Left kidney (tissue), 8 donors: ENCODE results near the gene TMEM72. TPM values are rescaled to one million over a fixed set of nuclear protein-coding genes. Genes with fewer than 3 reads are reported as not detected.
"Not testable (repeated sequence)": the region's sequence is repeated elsewhere in the genome, so short reads cannot be mapped to it uniquely, and the experiment has no call there.

Experiments used
- DNase-seq: peaks from one replicate; pipeline ENCODE4 v3.0.0-alpha.2; 2013
- long read RNA-seq, 8 donors: transcript quantifications; one replicate each; lab custom pipeline, GENCODE V29; 2026
- polyA plus RNA-seq: library from polyadenylated mRNA; unstranded; fragments of 120-200 nt; gene quantifications from one replicate; pipeline ENCODE4 v1.2.1, GENCODE V29; 2013; ENCODE audit not compliant: insufficient read length

The TMEM72 gene
- 68.0 TPM for polyA plus RNA-seq
- long read RNA-seq, donor 1, transcript TMEM72-201 (5 exons, 3,009 nt) = major isoform, 22 of 32 reads
- long read RNA-seq, donor 1, partial matches to known transcripts = 8 of 32 reads
- long read RNA-seq, donor 1, other reads (novel, unspliced or antisense) = 0 of 32 reads
- long read RNA-seq, donor 2, transcript TMEM72-201 (5 exons, 3,009 nt) = major isoform, 18 of 34 reads
- long read RNA-seq, donor 2, partial matches to known transcripts = 5 of 34 reads
- long read RNA-seq, donor 2, other reads (novel, unspliced or antisense) = 7 of 34 reads
- long read RNA-seq, donor 3, transcript TMEM72-201 (5 exons, 3,009 nt) = major isoform, 10 of 11 reads
- long read RNA-seq, donor 3, partial matches to known transcripts = 0 of 11 reads
- long read RNA-seq, donor 3, other reads (novel, unspliced or antisense) = 0 of 11 reads
- long read RNA-seq, donor 4 = 0 reads
- long read RNA-seq, donor 5, transcript TMEM72-201 (5 exons, 3,009 nt) = major isoform, 21 of 60 reads
- long read RNA-seq, donor 5, partial matches to known transcripts = 39 of 60 reads
- long read RNA-seq, donor 5, other reads (novel, unspliced or antisense) = 0 of 60 reads
- long read RNA-seq, donor 6, transcript TMEM72-201 (5 exons, 3,009 nt) = major isoform, 8 of 35 reads
- long read RNA-seq, donor 6, partial matches to known transcripts = 26 of 35 reads
- long read RNA-seq, donor 6, other reads (novel, unspliced or antisense) = 0 of 35 reads
- long read RNA-seq, donor 7, transcript TMEM72-202 (3 exons, 740 nt) = minor isoform, 8 of 68 reads
- long read RNA-seq, donor 7, transcript TMEM72-201 (5 exons, 3,009 nt) = major isoform, 49 of 68 reads
- long read RNA-seq, donor 7, partial matches to known transcripts = 11 of 68 reads
- long read RNA-seq, donor 7, other reads (novel, unspliced or antisense) = 0 of 68 reads
- long read RNA-seq, donor 8, transcript TMEM72-201 (5 exons, 3,009 nt) = major isoform, 8 of 19 reads
- long read RNA-seq, donor 8, partial matches to known transcripts = 7 of 19 reads
- long read RNA-seq, donor 8, other reads (novel, unspliced or antisense) = 0 of 19 reads

- peak; percentile 81 for DNase-seq
These were observed at the start of gene TMEM72 for GRCh38 chr10:44911081-44911540. TSS of gene TMEM72 (plus strand) at chr10:44911337. CDS start at chr10:44911513, 176 bp downstream.

DNA sequence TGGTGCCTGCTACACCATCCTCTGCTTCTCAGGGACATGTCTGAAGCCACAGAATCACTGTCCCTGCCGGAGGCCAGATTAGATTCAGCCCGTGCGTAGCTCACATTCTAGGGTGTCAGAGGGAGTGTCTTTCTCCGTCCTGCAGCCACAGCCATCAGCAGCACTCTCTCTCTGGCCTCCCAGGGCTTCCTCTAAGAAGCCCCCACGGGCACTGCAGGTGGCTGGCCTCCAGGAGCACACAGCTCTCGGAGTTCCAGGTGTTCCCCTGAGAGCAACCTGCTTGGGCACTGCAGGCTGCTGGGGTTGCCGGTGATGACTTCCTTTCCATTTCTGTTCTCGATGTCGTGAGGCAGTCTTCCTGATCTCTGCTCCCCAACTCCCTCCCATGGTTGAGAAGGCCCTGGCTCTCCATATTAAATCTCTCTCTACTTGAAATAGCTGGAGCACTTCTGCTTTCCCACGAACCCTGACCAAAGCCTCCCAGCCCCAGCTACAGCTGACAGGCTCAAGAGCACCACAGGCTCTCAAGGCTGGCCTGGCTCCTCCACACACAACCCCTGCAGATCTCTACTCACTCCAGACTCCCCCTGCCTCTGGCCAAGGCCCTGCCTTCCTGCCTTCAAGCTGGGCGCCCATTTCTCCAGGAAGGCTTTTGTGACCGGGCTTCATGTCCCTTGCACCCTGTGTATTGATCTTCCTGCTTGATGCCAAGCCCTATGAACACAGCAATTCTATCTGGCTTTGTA, 49.0 kb upstream of the TMEM72 start:
- no peak for DNase-seq

GRCh38 chr10:44862924-44863323, 48.2 kb upstream of the TMEM72 start:
- no peak for DNase-seq

DNA sequence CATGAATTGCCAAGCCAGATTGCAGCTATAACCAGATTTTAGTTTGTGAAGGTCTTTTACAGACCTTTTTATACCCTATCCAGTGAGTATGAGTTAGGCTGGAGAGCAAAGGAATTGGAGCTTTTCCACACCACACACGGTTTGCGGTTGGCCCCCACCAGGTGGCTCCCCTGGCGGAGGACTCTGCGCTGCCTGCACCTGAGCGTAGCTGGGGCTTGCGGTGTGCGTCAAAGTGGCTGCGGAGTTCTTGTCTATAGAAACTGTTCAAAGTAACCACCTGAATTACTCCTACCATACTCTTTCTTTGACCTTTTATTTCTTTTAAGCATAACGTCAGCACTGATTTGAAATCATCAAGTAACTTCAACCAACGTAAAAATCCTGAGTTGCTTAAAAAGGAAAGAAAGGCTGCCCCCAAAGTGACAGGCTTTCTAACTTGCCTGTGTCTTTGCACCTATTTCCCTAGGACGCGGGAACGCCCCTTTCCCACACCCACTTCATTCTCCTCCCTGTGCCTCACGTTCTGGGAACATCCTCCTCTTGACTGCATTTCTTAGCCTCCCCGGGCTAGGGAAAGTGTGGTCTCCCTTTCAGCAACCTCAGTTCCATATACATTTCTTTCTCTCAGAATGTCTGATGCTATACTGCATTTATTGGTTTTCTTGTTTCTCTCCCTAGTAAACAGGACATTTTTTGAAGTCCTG, 47.6 kb upstream of the TMEM72 start:
- no peak for DNase-seq

GRCh38 chr10:44864051-44864450, 47.1 kb upstream of the TMEM72 start:
- no peak for DNase-seq

DNA sequence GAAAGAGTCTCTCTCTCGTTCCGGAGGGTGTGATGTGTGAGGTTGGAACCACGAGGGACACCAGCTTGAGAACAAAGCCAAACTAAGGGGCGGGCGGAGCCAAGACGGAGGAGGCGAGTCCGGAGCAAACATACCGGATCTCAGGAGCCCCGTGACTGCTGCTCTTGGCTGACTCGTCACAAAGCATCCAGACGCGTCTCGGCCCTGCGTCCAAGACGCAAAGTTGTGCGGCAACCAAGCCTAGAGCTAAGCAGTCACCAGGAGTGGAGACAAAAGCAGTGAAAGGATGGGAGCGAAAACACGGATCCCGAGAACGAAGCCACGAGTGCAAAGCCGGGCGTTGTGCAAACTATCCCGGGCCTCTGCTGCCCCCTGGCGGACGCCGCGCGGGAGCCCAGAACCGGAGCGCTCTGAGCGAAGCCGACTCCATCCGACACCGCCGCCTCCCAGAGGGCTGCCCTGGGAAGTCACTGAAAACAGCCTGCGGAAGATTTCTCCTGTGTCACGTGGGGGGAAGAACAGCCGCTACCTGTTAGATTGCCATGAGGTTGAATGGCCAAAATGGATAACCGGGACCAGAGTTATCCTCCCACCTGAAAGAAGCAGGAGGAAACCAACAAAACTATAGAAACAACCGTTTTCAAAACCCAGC, 46.4 kb upstream of the TMEM72 start:
- peak; percentile 89 for DNase-seq

GRCh38 chr10:44865289-44865671, 45.9 kb upstream of the TMEM72 start:
- DNase-seq = no peak

DNA sequence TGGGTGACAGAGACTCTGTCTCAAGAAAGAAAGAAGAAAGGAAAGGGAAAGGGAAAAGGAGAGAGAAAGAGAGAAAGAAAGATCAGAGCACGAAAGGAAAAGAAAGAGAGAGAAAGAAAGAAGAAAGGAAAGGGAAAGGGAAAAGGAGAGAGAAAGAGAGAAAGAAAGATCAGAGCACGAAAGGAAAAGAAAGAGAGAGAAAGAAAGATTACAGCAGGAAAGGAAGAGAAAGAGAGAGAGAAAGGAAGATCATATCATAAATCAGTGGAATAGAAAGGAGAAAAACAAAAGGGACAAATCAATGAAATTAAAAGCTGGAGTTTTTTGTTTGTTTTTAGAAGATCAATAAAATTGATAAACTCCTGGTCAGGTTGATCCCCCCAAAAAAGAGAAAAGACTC, 44.8 kb upstream of the TMEM72 start:
- not testable (repeated sequence) for DNase-seq

GRCh38 chr10:44870031-44870430, 41.1 kb upstream of the TMEM72 start:
- no peak for DNase-seq

- DNase-seq = no peak
These were observed 38.0 kb upstream of the TMEM72 start for GRCh38 chr10:44873160-44873559.

DNA sequence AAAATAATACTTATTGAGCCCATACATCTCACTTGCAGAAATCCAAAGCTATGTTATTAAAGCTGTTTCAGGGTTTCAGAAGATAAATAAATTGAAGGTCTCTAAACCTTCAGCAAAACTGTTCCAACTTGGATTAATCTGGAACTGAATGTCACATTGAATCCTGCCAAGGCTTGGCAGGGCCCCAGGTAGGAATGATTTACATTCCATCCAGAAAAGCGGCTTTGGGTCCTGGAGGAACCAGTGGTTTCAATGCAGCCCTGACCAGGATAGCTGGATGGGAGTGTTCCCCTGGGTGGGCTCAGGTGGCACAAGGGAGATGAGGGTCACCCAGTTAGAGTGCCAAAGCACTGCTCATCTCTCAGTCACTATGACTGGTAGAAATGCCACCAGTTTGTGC, 37.0 kb upstream of the TMEM72 start:
- DNase-seq = no peak

DNA sequence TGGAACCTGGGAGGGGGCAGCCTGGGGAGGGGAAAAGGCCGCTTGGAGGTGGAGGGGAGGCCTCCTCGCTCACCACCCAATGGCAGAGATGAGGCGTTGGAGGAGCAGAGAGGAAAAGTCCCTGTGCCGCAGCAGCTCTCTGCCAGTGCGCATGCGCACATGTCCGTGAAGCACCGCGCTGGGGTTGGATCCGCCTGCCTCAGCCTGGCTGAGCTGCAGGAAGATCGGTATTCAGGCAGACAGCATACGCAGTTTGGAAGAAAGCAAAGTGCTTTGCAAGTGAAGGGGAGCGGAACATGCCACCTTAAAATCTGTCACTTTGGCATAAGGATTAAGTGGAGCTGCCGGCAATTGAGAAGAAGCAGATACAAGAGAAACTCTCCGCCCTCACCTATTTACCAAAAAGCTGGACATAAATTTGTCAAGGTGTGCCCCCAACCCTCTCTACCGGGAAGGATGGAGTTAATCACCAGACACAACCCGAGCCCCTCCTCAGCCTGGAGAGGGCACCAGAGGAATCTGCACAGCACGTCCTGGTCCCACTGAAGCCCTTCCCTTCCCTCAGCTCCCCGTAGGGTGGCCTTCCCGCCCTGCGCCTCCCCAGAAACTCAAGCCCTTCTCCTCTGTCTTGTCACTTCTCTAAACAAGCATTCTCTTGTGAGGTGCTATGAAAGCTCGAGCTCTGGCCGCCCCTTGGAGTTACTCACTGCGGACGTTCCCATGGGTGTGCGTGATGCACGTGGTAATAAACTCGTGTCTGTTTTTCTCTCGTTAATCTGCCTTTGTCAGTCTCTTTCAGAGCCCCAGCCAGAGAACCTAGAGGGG, 32.2 kb upstream of the TMEM72 start:
- peak; percentile 84 for DNase-seq

GRCh38 chr10:44879531-44879899, 31.6 kb upstream of the TMEM72 start:
- DNase-seq = no peak

- no peak for DNase-seq
These were observed 30.9 kb upstream of the TMEM72 start for GRCh38 chr10:44880090-44880715.

- no peak for DNase-seq
These were observed 29.5 kb upstream of the TMEM72 start for GRCh38 chr10:44881649-44882048.

- no peak for DNase-seq
These were observed 28.9 kb upstream of the TMEM72 start for GRCh38 chr10:44882166-44882720.

DNA sequence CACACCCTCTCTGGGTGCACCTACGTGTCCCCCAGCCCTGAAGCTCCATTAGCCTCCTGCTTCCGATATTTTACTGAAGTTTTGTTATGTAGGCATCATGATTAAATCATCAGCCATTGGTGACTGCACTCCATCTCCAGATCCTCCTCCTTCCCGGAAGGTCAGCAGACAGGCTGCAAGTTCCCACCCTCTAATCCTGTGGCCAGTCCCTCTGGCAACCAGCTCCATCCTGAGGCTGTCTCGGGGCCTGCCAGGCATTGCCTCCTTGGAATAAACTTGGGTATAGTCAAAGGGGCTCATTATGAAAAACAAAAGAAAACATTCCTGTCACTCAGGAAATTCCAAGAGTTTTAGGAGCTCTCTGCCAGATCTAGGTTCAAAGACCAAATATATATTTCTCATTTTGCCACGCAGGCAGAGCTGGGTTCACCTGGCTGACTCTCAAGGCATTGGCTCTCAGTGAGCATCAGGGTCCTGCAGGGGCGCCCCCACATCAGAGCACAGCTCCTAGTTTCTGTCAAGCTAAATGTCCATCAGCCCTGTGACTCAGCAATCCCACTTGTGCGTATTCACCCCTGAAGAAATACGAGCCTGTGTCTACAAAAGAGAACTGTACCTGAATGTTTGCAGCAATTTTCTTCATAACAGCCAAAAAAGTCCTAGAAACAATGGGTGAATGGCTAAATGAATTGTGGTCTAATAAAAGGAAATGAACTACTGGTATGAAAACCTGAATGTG, 27.4 kb upstream of the TMEM72 start:
- no peak for DNase-seq

DNA sequence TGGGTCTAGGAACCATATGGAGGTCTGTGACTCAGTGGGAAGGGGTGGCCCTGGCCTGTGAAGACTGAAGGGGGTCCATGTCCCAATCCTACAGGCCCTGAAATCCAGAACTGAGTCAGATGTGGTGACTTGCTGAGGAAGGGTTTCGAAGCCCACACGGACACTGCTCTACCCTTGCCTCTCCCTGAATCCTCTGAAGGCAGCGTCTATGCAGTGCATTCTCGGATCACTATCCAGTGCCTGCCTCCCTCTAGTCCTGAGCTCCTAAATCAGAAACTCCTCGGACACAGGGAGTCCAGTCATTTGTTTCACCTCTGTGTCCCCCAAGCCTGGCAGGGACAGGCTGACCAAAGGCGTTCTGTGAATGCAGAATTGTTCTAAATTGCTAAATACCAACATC, 25.4 kb upstream of the TMEM72 start:
- DNase-seq = no peak
